ENCODE measurements around the gene BBOX1. TPM values are rescaled to one million over a fixed set of nuclear protein-coding genes. Genes with fewer than 3 reads are reported as not detected.

The BBOX1 gene
- not detected for total RNA-seq

GRCh38 chr11:27040302-27041115, at the start of gene BBOX1:
BBOX1 (plus strand) TSS chr11:27040815; CDS start chr11:27055431, 14,616 bp downstream.

GRCh38 chr11:26993965-26994457, 46.6 kb upstream of the BBOX1 start, which contains the start of gene FIBIN:
FIBIN (plus strand) TSS chr11:26994112; CDS start chr11:26994527, 415 bp downstream.

Other genes starting within 250 kb of the BBOX1 start
- gene FIBIN, start 46.7 kb upstream of the BBOX1 start, total RNA-seq: under 1 TPM in 1 of 2 donors, not detected in 1; under 0.01 TPM